K562 (cell line): ENCODE measurements around the gene TMPRSS9. TPM values are rescaled to one million over a fixed set of nuclear protein-coding genes. Genes with fewer than 3 reads are reported as not detected.
A peak's percentile ranks its signal among the peaks of the same experiment; 100 is the strongest.

Experiments
- ATAC-seq: fragments of 200-7000 bp; cut with Tn5 transposase; 3 replicates; pipeline ENCODE4 v1.9.1; 2020; ENCODE audit warnings: moderate library complexity
- BruUV-seq: library from RNA; stranded (reverse); fragments of 400-500 nt; replicated peaks from 2 replicates; lab custom pipeline; 2021; lab: Mats Ljungman, UMichigan
- CTCF ChIA-PET: fragments of 300-600 bp; formaldehyde crosslinking; extraction: SDS; loops from one replicate; lab custom pipeline; 2021; ENCODE audit warnings: low intra/inter-chr PET ratio; lab: Yijun Ruan, JAX
- POLR2A ChIA-PET: fragments of 300-600, 350-650 bp; sonication (Branson Sonifier 250); formaldehyde crosslinking; extraction: SDS; loops from one replicate; lab custom pipeline; 2021; ENCODE audit warnings: antibody characterized with exemption, inconsistent platforms; lab: Yijun Ruan, JAX
- DNase-seq, 4 experiments: peaks; one replicate each; pipeline versions ENCODE4 v3.0.0 to v3.0.0-alpha.2; 2011 to 2018; ENCODE audit warnings: low spot score in 3 of 4, mixed read lengths in 3 of 4; ENCODE audit errors: extremely low read depth in 1 of 4
- FAIRE-seq: peaks from 2 replicates; lab custom pipeline; 2011; peaks lifted over from hg19 to GRCh38; lab: Jason Lieb, UNC
- H2AFZ ChIP-seq: 2 replicates; pipeline ENCODE4 v1.6.0; 2011; ENCODE audit warnings: low read depth, low read length, control low read depth, inconsistent platforms
- H3K27ac ChIP-seq: fragments of 200-600 bp; 3 replicates; pipeline ENCODE4 v1.8.0; 2011; ENCODE audit warnings: low read depth, mild to moderate bottlenecking, control low read depth, inconsistent platforms, low read length, moderate library complexity, mixed read lengths; ENCODE audit errors: extremely low read depth
- H3K27me3 ChIP-seq, 2 experiments: fragments of 300-600 bp in 1 of 2; 2 replicates in 1 of 2; 3 replicates in 1 of 2; pipeline versions ENCODE4 v1.6.0 to v1.8.0; 2011; ENCODE audit warnings: inconsistent platforms in 2 of 2, low read length in 2 of 2, mild to moderate bottlenecking in 1 of 2, mixed read lengths in 1 of 2, moderate library complexity in 1 of 2; ENCODE audit not compliant: control insufficient read depth in 2 of 2, insufficient read depth in 2 of 2
- H3K36me3 ChIP-seq: fragments of 300-600 bp; 3 replicates; pipeline ENCODE4 v1.8.0; 2011; ENCODE audit warnings: mild to moderate bottlenecking, low read length, inconsistent platforms; ENCODE audit not compliant: control insufficient read depth, insufficient read depth
- H3K4me1 ChIP-seq, 2 experiments: fragments of 200-600 bp in 1 of 2; replicated peaks in 1 of 2; 2 replicates in 1 of 2; 3 replicates in 1 of 2; pipeline versions ENCODE4 v1.5.1 to v1.8.0; 2011; ENCODE audit warnings: inconsistent platforms in 2 of 2, low read length in 2 of 2, mild to moderate bottlenecking in 1 of 2, mixed read lengths in 1 of 2, moderate library complexity in 1 of 2; ENCODE audit not compliant: control insufficient read depth in 2 of 2, insufficient read depth in 2 of 2
- H3K4me2 ChIP-seq: 2 replicates; pipeline ENCODE4 v1.6.1; 2011; ENCODE audit warnings: low read length, control low read depth, inconsistent platforms, mixed read lengths; ENCODE audit not compliant: insufficient read depth
- H3K4me3 ChIP-seq: fragments of 200-600 bp; sonication (generic), shearing (Covaris generic); 2 replicates; pipeline ENCODE4 v1.5.1; 2016; ENCODE audit warnings: control low read depth, inconsistent platforms
- H3K79me2 ChIP-seq: fragments of 200-600 bp; 3 replicates; pipeline ENCODE4 v1.8.0; 2011; ENCODE audit warnings: low read length, inconsistent platforms; ENCODE audit not compliant: control insufficient read depth, insufficient read depth
- H3K9ac ChIP-seq, 2 experiments: 2 replicates each; pipeline versions ENCODE4 v1.6.0 to v1.6.1; 2011; ENCODE audit warnings: low read depth in 2 of 2, low read length in 2 of 2, control low read depth in 1 of 2, inconsistent platforms in 1 of 2, mild to moderate bottlenecking in 1 of 2, mixed read lengths in 1 of 2; ENCODE audit not compliant: insufficient read depth in 1 of 2
- H3K9me1 ChIP-seq: one replicate; pipeline ENCODE4 v1.6.0; 2011; ENCODE audit warnings: inconsistent platforms, mild to moderate bottlenecking, low read length, moderate library complexity; ENCODE audit not compliant: control insufficient read depth, insufficient read depth
- H3K9me3 ChIP-seq: replicated peaks from 2 replicates; pipeline ENCODE4 v1.5.1; 2011; ENCODE audit warnings: low read depth, low read length, inconsistent platforms; ENCODE audit not compliant: control insufficient read depth, insufficient read depth
- H4K20me1 ChIP-seq: replicated peaks from 2 replicates; pipeline ENCODE4 v1.6.1; 2011; ENCODE audit warnings: low read length, inconsistent platforms, mixed read lengths; ENCODE audit not compliant: control insufficient read depth, insufficient read depth
- ARID2 ChIP-seq: fragments of 450-650 bp; IDR thresholded peaks from 2 replicates; pipeline ENCODE4 v1.6.1; 2017; ENCODE audit warnings: antibody characterized with exemption, mild to moderate bottlenecking
- BHLHE40 ChIP-seq: IDR thresholded peaks from 2 replicates; pipeline ENCODE4 v1.6.1; 2011; ENCODE audit warnings: low read length, improper control_type of control experiment
- HINFP ChIP-seq: fragments of 450-650 bp; conservative IDR thresholded peaks from 2 replicates; pipeline ENCODE4 v1.6.1; 2016; ENCODE audit warnings: missing genetic modification characterization, low read depth, mild to moderate bottlenecking, control low read depth, missing compliant biosample characterization
- MIER1 ChIP-seq: fragments of 450-650 bp; IDR thresholded peaks from 2 replicates; pipeline ENCODE4 v1.6.1; 2016; ENCODE audit warnings: antibody characterized with exemption, mild to moderate bottlenecking, low read depth
- MTA3 ChIP-seq: fragments of 450-650 bp; formaldehyde crosslinking; IDR thresholded peaks from 2 replicates; pipeline ENCODE4 v1.6.1; 2017; ENCODE audit warnings: mild to moderate bottlenecking, borderline replicate concordance
- MXD1 ChIP-seq: fragments of 250-450 bp; sonication (Bioruptor Pico); IDR thresholded peaks from 2 replicates; pipeline ENCODE4 v1.8.0; 2021; ENCODE audit warnings: borderline replicate concordance, mild to moderate bottlenecking, moderate library complexity; ENCODE audit not compliant: poor library complexity, severe bottlenecking
- NR2C2 ChIP-seq, 2 experiments: fragments of 200-800 bp in 1 of 2; sonication (Bioruptor generic) in 1 of 2; sonication (generic) in 1 of 2; formaldehyde crosslinking in 1 of 2; IDR thresholded peaks; 2 replicates each; pipeline versions ENCODE4 v1.6.1 to v1.8.0; 2016 to 2022; ENCODE audit warnings: mild to moderate bottlenecking in 1 of 2, missing compliant biosample characterization in 1 of 2, missing genetic modification characterization in 1 of 2, missing genetic modification reagents in 1 of 2
- POLR3G ChIP-seq: IDR thresholded peaks from 2 replicates; pipeline ENCODE4 v1.6.1; 2011; ENCODE audit not compliant: insufficient read length, insufficient replicate concordance; ENCODE audit errors: extremely low read depth
- RBM25 ChIP-seq: fragments of 200-400 bp; formaldehyde crosslinking; IDR thresholded peaks from 2 replicates; pipeline ENCODE4 v1.6.1; 2018; ENCODE audit warnings: low read length, low read depth, moderate library complexity; ENCODE audit not compliant: severe bottlenecking
- SP1 ChIP-seq: sonication (generic); formaldehyde crosslinking; IDR thresholded peaks from 2 replicates; pipeline ENCODE4 v1.8.1; 2022; ENCODE audit warnings: mild to moderate bottlenecking, missing genetic modification reagents
- ZNF146 ChIP-seq: IDR thresholded peaks from one replicate; pipeline ENCODE4 v1.6.1; 2018; ENCODE audit warnings: missing compliant biosample characterization; ENCODE audit not compliant: unreplicated experiment
- ZNF165 ChIP-seq: fragments of 250-450 bp; sonication (Bioruptor Pico); IDR thresholded peaks from 2 replicates; pipeline ENCODE4 v1.4.0; 2020; ENCODE audit warnings: borderline replicate concordance
- ZNF609 ChIP-seq: sonication (generic); formaldehyde crosslinking; IDR thresholded peaks from 2 replicates; pipeline ENCODE4 v1.8.1; 2023; ENCODE audit warnings: missing genetic modification reagents, mild to moderate bottlenecking, borderline replicate concordance
- WGBS: fragments of 100-300 bp; shearing (Covaris generic); methylation state at CpG from one replicate; pipeline ENCODE4 v1.1.6; 2016; ENCODE audit warnings: low coverage, mixed read lengths; ENCODE audit not compliant: insufficient coverage; ENCODE audit errors: missing lambda C conversion rate; 5-methylcytosine and 5-hydroxymethylcytosine counted together
- in situ Hi-C: fragments of 300-500 bp; cut with MboI; formaldehyde crosslinking; loops from 4 replicates; pipeline ENCODE4 v1.15.0; 2018; ENCODE audit warnings: inconsistent platforms, mixed read lengths
- intact Hi-C: fragments of 100-400 bp; cut with micrococcal nuclease; formaldehyde crosslinking; loops from 2 replicates; pipeline ENCODE4 v1.14.2; 2022
- polyA plus RNA-seq, 8 experiments: library from polyadenylated mRNA; depleted of rRNA in 4 of 8; stranded (reverse) in 5 of 8; unstranded in 3 of 8; fragments of >200 nt; fragmentation: Nextera tagmentation in 2 of 8; fragmentation: Illumina TruSeq in 1 of 8; extraction: Ambion mirVana in 2 of 8; extraction: Trizol in 1 of 8; gene quantifications; 2 replicates each; pipeline versions ENCODE4 v1.2.1 to v1.2.3, GENCODE V29; 2011 to 2014; ENCODE audit warnings: inconsistent platforms in 1 of 8, missing spikeins in 1 of 8
- total RNA-seq, 7 experiments: library from RNA; depleted of rRNA in 6 of 7; stranded (reverse); fragments of >200 nt in 6 of 7; fragmentation: Illumina TruSeq in 2 of 7; extraction: Trizol in 2 of 7; gene quantifications; 2 replicates each; pipeline versions ENCODE4 v1.2.1 to v1.2.3, GENCODE V29; 2011 to 2021; ENCODE audit warnings: low replicate concordance in 1 of 7

TMPRSS9 gene
- total and polyA plus RNA-seq, 9 of the 15 experiments (the other 6 are each of a cell fraction or from before 2014, with no cell fraction given) = 0.01 to 0.03 TPM; not detected in 7

- TF ChIP-seq ARID2 (no peak), RBM25 (no peak), POLR3G (no peak), HINFP (no peak), ZNF165 (CRISPR knock-in tag) (no peak), MTA3 (no peak), ZNF609 (CRISPR knock-in tag) (no peak), BHLHE40 (no peak), MXD1 (no peak), NR2C2 (CRISPR knock-in tag; IDR thresholded peaks at IDR 0.05) (no peak), NR2C2 (tag; IDR thresholded peaks at IDR 0.05) (no peak), ZNF146 (CRISPR knock-in tag) (no peak), SP1 (CRISPR knock-in tag) (no peak), MIER1 (no peak)
- H3K4me3 ChIP-seq = no peak overlapping the region
- H3K4me2 ChIP-seq = no peak overlapping the region
- no peak overlapping the region for H3K27ac ChIP-seq
- H4K20me1 ChIP-seq = no peaks in the 10 kb centered on the region
- H3K36me3 ChIP-seq = peaks cover 46% of the 10 kb centered on the region; the same call in 2 of the 3 replicates
- H3K9ac ChIP-seq = no peak overlapping the region; a peak in 2 of 4 replicates
- peaks cover 2% of the 10 kb centered on the region for H3K9me3 ChIP-seq
- H3K9me1 ChIP-seq = no peaks in the 10 kb centered on the region
- peaks cover 5 to 77% of the 10 kb centered on the region in 2 experiments; a peak in 3 of 5 replicates for H3K4me1 ChIP-seq
- BruUV-seq = TSS peak; percentile 13
- in situ Hi-C loops = no loop called here
- FAIRE-seq = no peak
- ChIA-PET CTCF (no interaction called here), POLR2A (interaction anchor here (0.6 kb wide), 1 partner anchor 739 kb away, joined by 3 read pairs; no protein-coding TSS in a partner anchor)
- DNase-seq = no peak
- no peak overlapping the region for H2AFZ ChIP-seq
- intact Hi-C loops = no loop called here
- peaks cover 39% of the 10 kb centered on the region for H3K79me2 ChIP-seq
- 93% methylated on average over 9 of the region's 21 CpGs for WGBS
- ATAC-seq = no peak
- no peaks in the 10 kb centered on the region for H3K27me3 ChIP-seq
These were observed 21.9 kb upstream of the TMPRSS9 start for GRCh38 chr19:2338055-2338615.
